Measurements from ENCODE around the gene CAPN11. TPM values are rescaled to one million over a fixed set of nuclear protein-coding genes. Genes with fewer than 3 reads are reported as not detected.
A peak's percentile ranks its signal among the peaks of the same experiment; 100 is the strongest.

The CAPN11 gene
- total and polyA plus RNA-seq, 3 donors from 2014 or later: 20.5 to 115 (median 23.5) TPM

DNA sequence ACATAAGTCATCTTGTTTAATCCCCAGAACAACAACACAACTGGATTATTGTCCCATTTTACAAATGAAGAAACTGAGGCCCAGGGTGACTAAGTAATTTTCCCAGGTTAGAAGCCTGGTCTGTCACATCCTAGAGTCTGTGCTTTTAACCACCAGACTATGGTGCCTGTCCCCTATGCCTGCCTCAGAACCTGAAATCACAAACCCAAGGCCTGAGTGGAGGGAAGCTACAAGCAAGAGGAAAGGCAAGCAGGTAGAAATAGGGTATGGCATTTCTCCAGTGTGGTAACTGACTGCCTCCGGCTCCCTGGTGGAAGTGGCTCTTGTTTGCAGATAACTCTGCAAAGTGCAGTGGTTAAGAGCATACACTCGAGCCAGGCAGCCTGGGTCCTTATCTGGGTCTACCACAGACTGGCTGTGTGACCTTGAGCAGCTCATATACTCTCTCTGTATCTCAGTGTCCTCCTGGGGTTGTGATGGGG lies 28.7 kb upstream of the CAPN11 start:
- Histone ChIP-seq H3K4me3 (no peak overlapping the region), H3K27ac (no peak overlapping the region), H3K9me3 (no peaks in the 10 kb centered on the region), H3K4me1 (peaks cover 25% of the 10 kb centered on the region), H3K36me3 (ENCODE audit: low read depth, missing control alignments) (no peaks in the 10 kb centered on the region), H3K27me3 (no peaks in the 10 kb centered on the region)
- DNase-seq: peak; percentile 75
- TF ChIP-seq, protein P1, sequence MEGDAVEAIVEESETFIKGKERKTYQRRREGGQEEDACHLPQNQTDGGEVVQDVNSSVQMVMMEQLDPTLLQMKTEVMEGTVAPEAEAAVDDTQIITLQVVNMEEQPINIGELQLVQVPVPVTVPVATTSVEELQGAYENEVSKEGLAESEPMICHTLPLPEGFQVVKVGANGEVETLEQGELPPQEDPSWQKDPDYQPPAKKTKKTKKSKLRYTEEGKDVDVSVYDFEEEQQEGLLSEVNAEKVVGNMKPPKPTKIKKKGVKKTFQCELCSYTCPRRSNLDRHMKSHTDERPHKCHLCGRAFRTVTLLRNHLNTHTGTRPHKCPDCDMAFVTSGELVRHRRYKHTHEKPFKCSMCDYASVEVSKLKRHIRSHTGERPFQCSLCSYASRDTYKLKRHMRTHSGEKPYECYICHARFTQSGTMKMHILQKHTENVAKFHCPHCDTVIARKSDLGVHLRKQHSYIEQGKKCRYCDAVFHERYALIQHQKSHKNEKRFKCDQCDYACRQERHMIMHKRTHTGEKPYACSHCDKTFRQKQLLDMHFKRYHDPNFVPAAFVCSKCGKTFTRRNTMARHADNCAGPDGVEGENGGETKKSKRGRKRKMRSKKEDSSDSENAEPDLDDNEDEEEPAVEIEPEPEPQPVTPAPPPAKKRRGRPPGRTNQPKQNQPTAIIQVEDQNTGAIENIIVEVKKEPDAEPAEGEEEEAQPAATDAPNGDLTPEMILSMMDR (IDR thresholded peaks at IDR 0.05): no peak
- TF ChIP-seq POLR2A (IDR thresholded peaks at IDR 0.05): no peak
- intact Hi-C loops (cut with DNase I; ENCODE audit: low total_unique reads): no loop called here
- 55 to 56% methylated on average over 2 of the region's 2 CpGs for WGBS, 2 donors

DNA sequence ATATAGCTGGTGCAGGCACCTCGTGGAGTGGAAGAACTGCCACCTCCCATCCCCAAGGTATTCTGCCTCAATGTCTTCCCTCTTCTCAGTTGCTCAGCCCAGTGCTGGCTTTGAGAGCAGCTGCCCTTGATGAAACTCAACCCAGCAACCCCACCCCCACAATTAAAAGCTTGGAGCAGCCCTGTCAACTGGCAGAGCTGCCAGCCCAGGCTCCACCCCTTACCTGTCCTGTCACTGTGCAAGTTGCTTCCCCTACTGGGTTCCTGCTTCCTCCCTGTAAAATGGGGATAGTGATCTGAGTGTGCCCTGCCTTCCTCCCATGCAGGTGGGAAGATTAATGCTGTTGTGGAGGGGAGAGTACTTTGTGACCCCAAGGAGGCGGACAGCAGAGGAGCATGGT lies 26.7 kb upstream of the CAPN11 start:
- Histone ChIP-seq H3K36me3 (ENCODE audit: low read depth, missing control alignments) (no peaks in the 10 kb centered on the region), H3K27ac (no peak overlapping the region), H3K4me1 (peaks cover 17% of the 10 kb centered on the region), H3K4me3 (no peak overlapping the region), H3K27me3 (no peaks in the 10 kb centered on the region), H3K9me3 (no peaks in the 10 kb centered on the region)
- DNase-seq: no peak
- intact Hi-C loops (cut with DNase I; ENCODE audit: low total_unique reads): no loop called here
- 80 to 100% methylated on average over 2 of the region's 2 CpGs for WGBS, 2 donors
- no peak for TF ChIP-seq POLR2A (IDR thresholded peaks at IDR 0.05)
- TF ChIP-seq, protein P1 (IDR thresholded peaks at IDR 0.05): no peak

DNA sequence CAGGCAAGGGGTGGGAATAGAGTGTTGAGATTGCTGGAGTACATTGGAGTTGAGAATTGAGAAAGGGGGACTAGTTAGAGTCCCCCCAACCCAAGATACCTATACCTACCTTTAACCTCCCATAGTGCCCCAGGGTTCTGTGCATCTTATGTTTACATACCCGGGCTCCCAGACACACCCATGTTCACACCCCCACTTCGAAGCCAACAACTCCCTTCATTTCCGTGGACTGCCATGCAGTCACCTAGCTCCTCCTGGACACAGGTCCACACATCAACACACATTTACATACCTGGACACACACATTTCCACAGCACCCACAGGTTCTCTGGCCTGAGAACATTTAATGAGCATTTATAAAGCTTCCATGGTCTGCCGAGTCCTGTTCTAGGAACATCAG lies 26.1 kb upstream of the CAPN11 start:
- Histone ChIP-seq H3K4me3 (no peak overlapping the region), H3K4me1 (peaks cover 17% of the 10 kb centered on the region), H3K27me3 (no peaks in the 10 kb centered on the region), H3K36me3 (ENCODE audit: low read depth, missing control alignments) (no peaks in the 10 kb centered on the region), H3K9me3 (no peaks in the 10 kb centered on the region), H3K27ac (no peak overlapping the region)
- intact Hi-C loops (cut with DNase I; ENCODE audit: low total_unique reads): no loop called here
- no peak for TF ChIP-seq POLR2A (IDR thresholded peaks at IDR 0.05)
- TF ChIP-seq, protein P1 (IDR thresholded peaks at IDR 0.05): no peak
- DNase-seq: no peak
- WGBS, 2 donors: 86 to 94% methylated on average over 4 of the region's 4 CpGs

DNA sequence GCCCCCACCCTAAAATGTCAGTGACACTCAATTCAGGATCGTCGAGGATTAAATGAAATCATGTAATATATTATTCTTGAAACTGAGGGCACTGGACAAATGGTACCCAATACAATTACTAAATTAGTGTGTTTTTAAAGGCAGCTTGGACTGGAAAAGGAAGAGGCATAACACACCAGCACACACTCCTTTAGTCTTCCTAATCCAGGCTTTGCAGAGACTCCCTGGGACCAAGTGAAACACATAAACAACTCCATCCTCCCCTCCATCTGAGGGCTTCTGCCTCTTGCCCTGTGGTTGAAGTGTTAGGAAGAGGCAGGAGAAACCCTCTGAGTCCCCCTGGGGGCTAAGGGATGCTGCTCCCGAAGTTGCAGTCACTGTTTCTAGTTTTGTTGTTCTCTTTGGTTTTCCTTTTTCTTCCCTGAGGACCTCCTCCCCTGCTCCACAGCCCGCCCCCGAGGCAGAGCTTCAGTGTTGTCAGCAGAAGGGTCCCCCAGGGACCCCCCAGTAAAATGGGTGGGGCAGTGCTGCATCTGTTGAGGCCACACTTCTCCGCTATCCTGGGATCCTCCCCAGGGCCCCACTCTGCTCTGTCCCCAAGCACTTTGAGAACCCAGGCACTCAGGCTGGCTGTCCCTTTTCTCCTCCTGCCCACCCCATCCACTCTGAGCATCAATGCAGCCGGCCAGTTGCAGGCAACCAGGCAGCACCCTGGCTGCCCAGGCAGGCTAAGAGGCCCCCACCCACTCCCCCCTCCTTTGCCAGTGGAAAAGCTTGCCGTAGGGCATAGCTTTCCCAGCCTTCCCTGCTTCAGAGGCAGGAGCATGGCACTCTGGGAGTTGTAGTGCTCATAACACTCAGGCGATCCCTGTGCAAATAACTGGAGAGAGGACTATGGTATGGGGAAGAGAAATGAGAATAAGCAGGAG lies 25.4 kb upstream of the CAPN11 start:
- peak; percentile 70 for DNase-seq
- peak overlapping the region in 1 of 2 donors; percentile 47 for H3K27ac ChIP-seq
- no peaks in the 10 kb centered on the region for H3K9me3 ChIP-seq
- H3K4me3 ChIP-seq: no peak overlapping the region
- H3K36me3 ChIP-seq (ENCODE audit: low read depth, missing control alignments): no peaks in the 10 kb centered on the region
- TF ChIP-seq, protein P1 (IDR thresholded peaks at IDR 0.05): no peak
- TF ChIP-seq POLR2A (IDR thresholded peaks at IDR 0.05): no peak
- H3K27me3 ChIP-seq: no peaks in the 10 kb centered on the region
- peaks cover 17% of the 10 kb centered on the region for H3K4me1 ChIP-seq
- intact Hi-C loops (cut with DNase I; ENCODE audit: low total_unique reads): no loop called here
- WGBS, 2 donors: 41 to 44% methylated on average over 4 to 9 of the region's 9 CpGs
